Breast epithelium (tissue), 3 donors: ENCODE measurements around the gene MPP2.

Experiments
- POLR2A ChIP-seq: fragments of 450-650 bp; IDR thresholded peaks from one replicate; pipeline ENCODE4 v1.6.1; 2016; ENCODE audit warnings: antibody characterized with exemption, mild to moderate bottlenecking, moderate library complexity
- POLR2AphosphoS5 ChIP-seq, 3 donors: sonication (generic); formaldehyde crosslinking; IDR thresholded peaks; one replicate each; pipeline ENCODE4 v1.6.1; 2017; ENCODE audit warnings: antibody characterized with exemption in 3 of 3
- TF ChIP-seq, protein P1 (sequence below), 3 donors: fragments of 450-650 bp; IDR thresholded peaks; one replicate each; pipeline ENCODE4 v1.5.1; 2016 to 2017; ENCODE audit warnings: antibody characterized with exemption in 3 of 3, mild to moderate bottlenecking in 3 of 3, moderate library complexity in 3 of 3

DNA sequence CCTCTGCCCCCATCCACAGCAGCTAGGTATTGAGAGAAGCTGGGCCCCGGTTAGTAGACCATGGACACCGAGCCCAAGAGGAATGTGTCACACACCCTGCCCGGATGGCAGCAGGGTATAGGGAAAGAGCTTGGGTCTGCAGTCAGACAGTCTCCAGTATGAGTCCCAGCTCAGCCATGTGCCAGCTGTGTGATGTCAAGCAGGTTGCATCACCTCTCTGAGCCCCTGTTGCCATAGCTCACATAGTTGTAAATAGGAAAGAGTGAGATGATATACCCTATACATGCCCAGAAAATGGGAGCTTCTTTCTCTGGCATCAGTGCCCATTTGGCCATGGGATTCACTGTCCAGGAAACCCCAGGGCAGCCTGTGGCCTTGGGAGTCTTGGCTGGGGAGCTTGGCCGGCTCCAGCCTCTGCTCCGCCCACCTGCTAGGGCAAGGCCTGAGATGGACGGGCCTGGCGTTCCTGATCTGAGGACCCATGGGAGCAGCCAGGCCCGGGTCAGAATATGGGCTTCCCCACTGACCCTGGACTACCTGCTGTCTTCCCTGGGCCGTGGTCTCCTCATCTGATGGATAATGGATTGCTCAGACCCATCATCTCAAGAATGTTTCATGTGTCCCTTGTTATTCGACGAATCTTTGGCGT is 47.1 kb downstream of the MPP2 start:
- TF ChIP-seq, protein P1, sequence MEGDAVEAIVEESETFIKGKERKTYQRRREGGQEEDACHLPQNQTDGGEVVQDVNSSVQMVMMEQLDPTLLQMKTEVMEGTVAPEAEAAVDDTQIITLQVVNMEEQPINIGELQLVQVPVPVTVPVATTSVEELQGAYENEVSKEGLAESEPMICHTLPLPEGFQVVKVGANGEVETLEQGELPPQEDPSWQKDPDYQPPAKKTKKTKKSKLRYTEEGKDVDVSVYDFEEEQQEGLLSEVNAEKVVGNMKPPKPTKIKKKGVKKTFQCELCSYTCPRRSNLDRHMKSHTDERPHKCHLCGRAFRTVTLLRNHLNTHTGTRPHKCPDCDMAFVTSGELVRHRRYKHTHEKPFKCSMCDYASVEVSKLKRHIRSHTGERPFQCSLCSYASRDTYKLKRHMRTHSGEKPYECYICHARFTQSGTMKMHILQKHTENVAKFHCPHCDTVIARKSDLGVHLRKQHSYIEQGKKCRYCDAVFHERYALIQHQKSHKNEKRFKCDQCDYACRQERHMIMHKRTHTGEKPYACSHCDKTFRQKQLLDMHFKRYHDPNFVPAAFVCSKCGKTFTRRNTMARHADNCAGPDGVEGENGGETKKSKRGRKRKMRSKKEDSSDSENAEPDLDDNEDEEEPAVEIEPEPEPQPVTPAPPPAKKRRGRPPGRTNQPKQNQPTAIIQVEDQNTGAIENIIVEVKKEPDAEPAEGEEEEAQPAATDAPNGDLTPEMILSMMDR (IDR thresholded peaks at IDR 0.05): no peak
- TF ChIP-seq POLR2A (no peak), POLR2AphosphoS5 (IDR thresholded peaks at IDR 0.05) (no peak)
